Epithelial cell of prostate (primary cell): ENCODE results near the gene CLDN7.

Experiments
- DNase-seq: peaks from one replicate; pipeline ENCODE4 v3.0.0-alpha.2; 2011; ENCODE audit warnings: low read depth, low spot score
- H3K27ac ChIP-seq: fragments of 450-650 bp; 2 replicates; pipeline ENCODE4 v1.5.1; 2017; ENCODE audit warnings: mild to moderate bottlenecking

Gene CLDN7, protein sequence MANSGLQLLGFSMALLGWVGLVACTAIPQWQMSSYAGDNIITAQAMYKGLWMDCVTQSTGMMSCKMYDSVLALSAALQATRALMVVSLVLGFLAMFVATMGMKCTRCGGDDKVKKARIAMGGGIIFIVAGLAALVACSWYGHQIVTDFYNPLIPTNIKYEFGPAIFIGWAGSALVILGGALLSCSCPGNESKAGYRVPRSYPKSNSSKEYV

GRCh38 chr17:7262192-7262934, at the start of gene CLDN7:
CLDN7 (minus strand) TSS chr17:7262478; CDS start chr17:7262043, 435 bp downstream.
- DNase-seq, result no peak
- peak within 1 kb of the TSS; percentile 99 for H3K27ac ChIP-seq

DNA sequence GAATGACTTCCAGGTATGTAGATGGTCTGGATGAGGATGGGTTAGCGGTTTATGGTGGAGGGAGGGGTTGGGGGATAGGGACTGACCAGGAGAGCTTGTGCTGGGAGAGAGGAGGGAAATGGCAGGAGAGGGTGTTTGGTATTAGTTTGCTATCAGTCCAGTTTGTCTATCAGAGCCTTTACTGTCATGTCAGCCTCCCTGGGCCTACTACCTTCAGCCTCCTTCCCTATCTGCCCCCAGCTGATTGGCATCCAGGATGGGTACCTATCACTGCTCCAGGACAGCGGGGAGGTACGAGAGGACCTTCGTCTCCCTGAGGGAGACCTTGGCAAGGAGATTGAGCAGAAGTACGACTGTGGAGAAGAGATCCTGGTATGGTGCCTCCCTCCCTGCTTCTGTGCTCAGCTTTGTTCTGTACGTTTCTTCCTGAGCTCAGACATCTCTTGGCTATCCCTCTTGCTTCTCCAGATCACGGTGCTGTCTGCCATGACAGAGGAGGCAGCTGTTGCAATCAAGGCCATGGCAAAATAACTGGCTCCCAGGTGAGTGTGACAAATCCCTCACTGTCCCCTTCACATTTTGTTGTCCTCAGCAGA, 48.9 kb upstream of the CLDN7 start:
- peak overlapping the region; percentile 96 for H3K27ac ChIP-seq
- no peak for DNase-seq

GRCh38 chr17:7309628-7310027, 47.4 kb upstream of the CLDN7 start:
- DNase-seq, result no peak
- peak overlapping the region; percentile 96 for H3K27ac ChIP-seq

DNA sequence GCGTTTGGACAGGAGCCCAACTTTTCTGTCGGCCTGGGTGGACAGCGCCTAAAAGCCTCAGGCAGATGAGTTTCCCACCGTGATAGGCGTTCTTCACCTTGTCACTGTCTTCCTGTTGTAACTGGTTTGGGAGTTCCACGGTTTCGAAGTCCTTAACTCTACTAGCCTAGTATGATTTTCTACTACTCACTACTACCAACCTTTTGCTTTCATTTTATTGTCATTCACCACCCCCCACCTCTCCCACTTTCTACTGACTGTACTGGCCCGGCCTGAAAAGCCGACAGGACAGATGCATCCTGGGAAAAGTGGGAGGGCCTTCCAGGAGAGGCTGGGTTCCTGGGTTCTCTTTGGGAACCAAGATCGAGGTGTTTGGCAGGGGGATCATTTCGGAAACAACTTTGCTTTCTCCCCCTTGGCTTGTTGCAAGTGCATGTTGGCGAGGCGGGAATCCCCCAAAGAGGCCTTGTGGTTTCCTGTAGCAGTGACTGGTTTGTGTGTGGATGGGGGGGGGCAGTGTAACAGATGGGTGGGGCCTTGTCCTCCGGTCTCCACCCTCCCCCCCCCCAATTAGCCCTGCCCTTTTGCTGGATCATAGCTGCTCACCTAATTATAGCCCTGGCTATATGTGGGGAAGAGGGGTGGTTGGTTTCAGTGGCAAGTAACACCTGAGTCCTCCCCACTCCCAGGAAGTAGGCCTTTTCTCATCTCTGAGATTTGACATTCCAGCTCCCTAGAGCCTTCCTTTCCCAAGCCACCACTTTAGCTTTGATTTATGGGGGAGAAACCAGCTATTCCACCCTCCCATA, 46.6 kb upstream of the CLDN7 start:
- peak overlapping the region; percentile 96 for H3K27ac ChIP-seq
- DNase-seq, result no peak

DNA sequence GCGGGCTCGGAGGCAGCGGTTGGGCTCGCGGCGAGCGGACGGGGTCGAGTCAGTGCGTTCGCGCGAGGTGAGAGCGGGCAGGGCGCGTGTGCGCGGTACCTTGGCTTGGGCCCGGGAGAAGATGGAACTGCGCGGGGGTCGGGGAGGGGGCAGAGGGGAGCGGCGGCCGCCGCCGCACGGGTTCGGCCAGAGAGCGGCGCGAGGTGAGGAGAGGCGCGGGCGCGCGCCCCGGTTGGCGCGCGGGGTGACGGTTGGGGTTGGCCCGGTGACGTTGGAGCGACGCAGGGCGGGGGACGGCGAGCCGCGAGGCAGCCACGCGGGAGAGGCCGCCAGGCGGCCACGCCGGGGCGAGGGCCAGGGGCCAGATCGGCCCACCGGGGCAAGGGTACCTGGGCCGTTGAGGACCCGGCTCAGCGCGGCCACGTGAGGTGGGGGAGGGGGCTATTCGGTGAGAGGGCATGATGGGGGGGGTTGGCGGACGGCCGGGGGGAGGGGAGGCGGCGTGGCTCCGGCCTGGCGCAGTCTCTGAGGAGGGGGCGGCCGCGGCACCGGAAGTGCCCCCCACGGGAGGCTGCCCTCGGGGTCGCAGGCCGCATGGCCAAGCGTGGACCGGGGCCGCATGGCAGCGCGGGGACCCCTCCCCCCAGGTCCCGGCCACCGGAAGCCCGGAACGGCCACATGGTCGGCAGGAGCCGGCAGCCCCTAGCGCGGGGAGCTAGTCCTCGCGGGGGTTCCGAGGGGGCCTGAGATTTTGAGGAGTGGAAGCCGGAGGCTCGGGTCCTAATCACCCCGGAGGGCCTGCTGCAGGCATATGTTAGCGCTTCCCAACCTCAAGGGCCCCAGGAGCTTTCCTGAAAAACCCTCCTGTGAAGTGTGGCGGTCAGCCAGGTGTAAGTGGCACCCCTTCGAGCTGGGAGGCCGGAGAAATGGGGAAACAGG, 45.7 kb upstream of the CLDN7 start:
- H3K27ac ChIP-seq, result peak overlapping the region; percentile 96
- no peak for DNase-seq

GRCh38 chr17:7306911-7307685, 44.8 kb upstream of the CLDN7 start, which contains the start of gene EIF5A:
EIF5A (plus strand) TSS chr17:7307628; CDS start chr17:7309636, 2,008 bp downstream.
- peak; percentile 97 for DNase-seq

DNA sequence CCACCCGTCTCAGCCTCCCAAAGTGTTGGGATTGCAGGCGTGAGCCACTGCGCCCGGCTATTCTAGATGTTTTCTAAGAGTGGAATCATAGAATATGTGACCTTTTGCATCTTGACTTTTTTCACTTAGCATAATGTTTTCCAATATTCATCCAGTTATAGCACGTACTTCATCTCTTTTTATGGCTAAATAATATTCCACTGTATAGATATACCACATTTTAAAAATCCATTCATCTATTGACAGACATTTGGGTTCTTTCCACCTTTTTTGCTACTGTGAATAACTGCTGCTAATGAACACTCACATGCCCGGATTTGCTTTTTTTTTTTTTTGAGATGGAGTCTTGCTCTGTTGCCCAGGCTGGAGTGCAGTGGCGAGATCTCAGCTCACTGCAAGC, 41.9 kb upstream of the CLDN7 start:
- DNase-seq, result no peak
- H3K27ac ChIP-seq, result no peak overlapping the region

More at GRCh38 chr17:7306911-7307685, 44.8 kb upstream of the CLDN7 start, which contains the start of gene EIF5A:
- peak within 1 kb of the TSS; percentile 96 for H3K27ac ChIP-seq

DNA sequence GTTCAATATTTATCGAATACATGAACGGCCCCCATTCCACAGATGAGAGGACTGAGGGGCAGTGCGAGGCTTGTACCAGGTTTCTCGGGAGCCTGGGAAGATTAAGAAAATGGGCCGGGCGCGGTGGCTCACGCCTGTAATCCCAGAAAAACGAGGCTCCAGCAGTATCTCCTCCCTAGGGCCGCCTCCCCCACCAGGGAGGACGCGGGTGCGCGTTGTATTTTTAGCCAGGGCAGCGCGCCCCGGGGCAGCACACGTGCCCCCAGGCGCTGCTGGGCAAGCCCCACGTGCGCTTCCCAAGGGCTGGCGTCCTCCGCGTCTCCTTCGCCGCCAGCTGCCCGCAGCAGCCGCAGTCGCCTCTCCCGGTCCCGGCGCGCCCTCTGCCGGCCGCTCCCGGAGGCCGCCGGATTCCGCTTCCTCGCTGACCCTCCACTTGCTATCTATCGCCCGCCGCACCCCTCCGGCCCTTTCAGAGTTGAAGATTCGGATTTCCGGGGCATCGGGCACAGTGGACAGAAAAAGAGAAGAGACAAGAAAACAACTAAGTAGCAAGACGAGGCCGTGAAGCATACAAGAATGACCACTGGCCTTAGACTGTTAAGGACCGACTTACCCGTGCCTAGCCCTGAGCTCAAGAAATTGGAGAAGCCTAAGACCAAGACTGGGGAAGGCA, 34.0 kb upstream of the CLDN7 start:
- no peak for DNase-seq
- no peak overlapping the region for H3K27ac ChIP-seq

DNA sequence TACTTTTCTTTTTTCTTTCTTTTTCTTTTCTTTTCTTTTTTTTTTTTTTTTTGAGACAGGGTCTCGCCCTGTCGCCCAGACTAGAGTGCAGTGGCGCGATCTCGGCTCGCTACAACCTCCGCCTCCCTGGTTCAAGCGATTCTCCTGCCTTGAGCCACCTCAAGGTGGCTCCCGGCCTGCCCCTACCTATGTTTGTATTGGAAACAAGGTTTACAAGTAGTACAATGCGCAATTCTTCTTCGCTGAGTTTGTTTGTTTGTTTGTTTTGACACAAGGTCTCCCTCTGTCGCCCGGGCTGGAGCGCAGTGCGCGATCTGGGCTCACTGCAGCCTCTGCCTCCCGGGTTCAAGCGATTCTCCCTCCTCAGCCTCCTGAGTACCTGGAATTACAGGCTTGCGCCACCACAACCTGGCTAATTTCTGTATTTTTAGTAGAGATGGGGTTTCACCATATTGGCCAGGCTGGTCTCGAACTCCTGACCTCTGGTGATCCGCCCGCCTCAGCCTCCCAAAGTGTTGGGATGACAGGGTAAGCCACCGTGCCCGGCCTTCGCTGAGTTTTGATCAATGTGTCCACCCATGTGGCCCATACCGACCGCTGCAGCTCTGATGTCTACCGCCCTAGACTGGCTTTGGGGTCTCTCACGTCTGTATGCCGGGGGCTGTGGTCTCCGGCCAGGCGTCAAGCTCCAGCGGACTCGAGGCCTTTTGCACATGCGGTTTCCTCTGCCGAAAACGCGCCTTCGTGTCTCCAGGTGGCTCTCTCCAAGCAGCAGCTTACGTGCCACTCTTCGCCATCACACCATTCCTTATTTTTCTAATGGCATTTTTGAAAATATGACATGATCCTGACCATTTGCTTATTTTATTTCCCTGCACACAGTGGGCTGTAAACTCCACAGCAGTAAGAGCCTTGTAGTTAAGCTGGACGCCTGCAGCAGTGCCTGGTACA, 33.2 kb upstream of the CLDN7 start:
- no peak overlapping the region for H3K27ac ChIP-seq
- no peak for DNase-seq

GRCh38 chr17:7294614-7295153, 32.4 kb upstream of the CLDN7 start, which contains the start of gene YBX2:
YBX2 (minus strand) TSS chr17:7294639; CDS start chr17:7294500, 139 bp downstream.
- no peak for DNase-seq
- no peak within 1 kb of the TSS for H3K27ac ChIP-seq

GRCh38 chr17:7293816-7294613, 31.7 kb upstream of the CLDN7 start:
- DNase-seq, result no peak
- H3K27ac ChIP-seq, result no peak overlapping the region

GRCh38 chr17:7293159-7293558, 30.9 kb upstream of the CLDN7 start:
- no peak overlapping the region for H3K27ac ChIP-seq
- no peak for DNase-seq

GRCh38 chr17:7292729-7293128, 30.5 kb upstream of the CLDN7 start:
- no peak overlapping the region for H3K27ac ChIP-seq

DNA sequence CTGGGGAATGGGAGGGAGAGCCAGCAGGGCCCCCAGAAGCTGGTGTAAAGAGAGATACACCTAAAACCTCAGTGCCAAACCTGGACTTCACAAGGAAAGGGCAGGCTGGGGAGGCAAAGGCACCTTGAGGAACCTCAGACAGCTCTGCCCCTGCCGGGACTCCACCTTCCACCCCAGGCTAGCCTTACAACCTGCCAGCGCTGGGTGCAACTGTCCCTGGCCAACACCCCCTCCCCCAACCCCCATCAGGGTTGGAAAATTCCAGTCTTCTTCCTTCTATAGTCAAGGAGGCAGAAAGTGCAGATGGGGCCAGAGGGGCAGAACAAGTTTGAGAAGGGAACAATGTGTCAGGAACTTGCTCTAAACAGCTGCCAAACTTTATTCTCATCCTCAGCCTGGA, 29.9 kb upstream of the CLDN7 start:
- DNase-seq, result no peak
- no peak overlapping the region for H3K27ac ChIP-seq

More at GRCh38 chr17:7292729-7293128, 30.5 kb upstream of the CLDN7 start:
- no peak for DNase-seq

- H3K27ac ChIP-seq, result no peak overlapping the region
- no peak for DNase-seq
Measured at GRCh38 chr17:7290685-7291084, 28.4 kb upstream of the CLDN7 start.

DNA sequence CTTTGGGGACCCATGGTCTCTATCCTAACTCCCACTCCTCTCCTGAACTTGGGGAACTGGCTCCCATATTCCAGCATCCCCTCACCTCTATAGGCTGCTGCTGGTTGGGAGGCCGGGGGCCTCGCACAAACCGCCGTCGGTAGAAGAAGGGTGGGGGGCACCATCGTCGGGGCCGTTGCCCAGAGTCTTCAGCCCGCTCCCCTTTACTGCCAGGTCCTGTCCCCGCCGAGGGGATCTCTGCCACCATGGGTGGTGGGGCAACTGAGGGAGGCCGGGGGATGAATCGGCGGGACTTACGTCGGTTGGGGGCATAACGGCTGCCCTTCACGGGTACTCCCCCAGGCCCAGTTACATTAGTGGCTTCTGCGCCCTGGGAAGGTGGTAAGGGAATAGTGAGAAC, 27.9 kb upstream of the CLDN7 start:
- H3K27ac ChIP-seq, result no peak overlapping the region

More for the DNA sequence above, 27.9 kb upstream of the CLDN7 start:
- DNase-seq, result no peak
